OCI-LY1 (cell line): Measurements from ENCODE around the gene PIP4K2A.

Experiments
- H2AFZ ChIP-seq: fragments of 200-600 bp; sonication (generic), shearing (Covaris generic); 2 replicates; pipeline ENCODE4 v1.6.0; 2014; ENCODE audit warnings: antibody characterized with exemption, mild to moderate bottlenecking, low read length
- H3F3A ChIP-seq: fragments of 200-600 bp; sonication (generic), shearing (Covaris generic); 2 replicates; pipeline ENCODE4 v1.6.0; 2014; ENCODE audit warnings: mild to moderate bottlenecking, antibody characterized with exemption, low read length, moderate library complexity; ENCODE audit not compliant: insufficient read depth
- H3K27ac ChIP-seq: fragments of 200-600 bp; sonication (generic); 2 replicates; pipeline ENCODE4 v1.5.1; 2014; ENCODE audit warnings: low read length, mixed run types, mild to moderate bottlenecking, low read depth; ENCODE audit not compliant: poor library complexity, severe bottlenecking
- H3K27me3 ChIP-seq: fragments of 200-600 bp; sonication (generic); 2 replicates; pipeline ENCODE4 v1.6.0; 2014; ENCODE audit warnings: antibody characterized with exemption, mild to moderate bottlenecking, low read length, moderate library complexity; ENCODE audit not compliant: insufficient read depth
- H3K36me3 ChIP-seq: fragments of 200-600 bp; sonication (generic); 2 replicates; pipeline ENCODE4 v1.6.1; 2014; ENCODE audit warnings: mild to moderate bottlenecking, antibody characterized with exemption, low read length, moderate library complexity, mixed read lengths; ENCODE audit not compliant: insufficient read depth
- H3K4me1 ChIP-seq: fragments of 200-600 bp; sonication (generic); 2 replicates; pipeline ENCODE4 v1.5.1; 2014; ENCODE audit warnings: mild to moderate bottlenecking, low read length, moderate library complexity; ENCODE audit not compliant: insufficient read depth, severe bottlenecking
- H3K4me2 ChIP-seq: fragments of 200-600 bp; sonication (generic), shearing (Covaris generic); 2 replicates; pipeline ENCODE4 v1.6.1; 2014; ENCODE audit warnings: low read length
- H3K4me3 ChIP-seq: fragments of 200-600 bp; sonication (generic); 2 replicates; pipeline ENCODE4 v1.5.1; 2014; ENCODE audit warnings: low read length, low read depth, mild to moderate bottlenecking, mixed read lengths; ENCODE audit not compliant: poor library complexity, severe bottlenecking
- H3K79me2 ChIP-seq: fragments of 200-600 bp; shearing (Covaris generic); 2 replicates; pipeline ENCODE4 v1.6.1; 2016; ENCODE audit warnings: mixed run types, low read length, mixed read lengths; ENCODE audit not compliant: insufficient read depth
- H3K9ac ChIP-seq: fragments of 200-600 bp; sonication (generic), shearing (Covaris generic); 2 replicates; pipeline ENCODE4 v1.6.1; 2014; ENCODE audit warnings: mild to moderate bottlenecking, low read length, mixed read lengths
- H3K9me2 ChIP-seq: fragments of 200-600 bp; sonication (generic), shearing (Covaris generic); 2 replicates; pipeline ENCODE4 v1.6.1; 2014; ENCODE audit warnings: low read depth, mild to moderate bottlenecking, low read length, mixed read lengths
- H3K9me3 ChIP-seq: fragments of 200-600 bp; shearing (Covaris generic); 2 replicates; pipeline ENCODE4 v1.6.1; 2014; ENCODE audit warnings: low read length, mixed read lengths
- H4K20me1 ChIP-seq: fragments of 200-600 bp; sonication (generic), shearing (Covaris generic); 2 replicates; pipeline ENCODE4 v1.6.0; 2016; ENCODE audit warnings: mild to moderate bottlenecking, low read length; ENCODE audit not compliant: insufficient read depth
- EZH2 ChIP-seq: fragments of 200-600 bp; sonication (generic), shearing (Covaris generic); IDR thresholded peaks from 2 replicates; pipeline ENCODE4 v1.8.0; 2017; ENCODE audit warnings: borderline replicate concordance, mixed run types, mild to moderate bottlenecking, antibody characterized with exemption, low read length, moderate library complexity, mixed read lengths
- TF ChIP-seq, protein P1 (sequence below): fragments of 200-600 bp; sonication (generic), shearing (Covaris generic); IDR thresholded peaks from 2 replicates; pipeline ENCODE4 v1.5.1; 2017; ENCODE audit warnings: mild to moderate bottlenecking, antibody characterized with exemption, low read length, moderate library complexity, mixed read lengths

Gene PIP4K2A

DNA sequence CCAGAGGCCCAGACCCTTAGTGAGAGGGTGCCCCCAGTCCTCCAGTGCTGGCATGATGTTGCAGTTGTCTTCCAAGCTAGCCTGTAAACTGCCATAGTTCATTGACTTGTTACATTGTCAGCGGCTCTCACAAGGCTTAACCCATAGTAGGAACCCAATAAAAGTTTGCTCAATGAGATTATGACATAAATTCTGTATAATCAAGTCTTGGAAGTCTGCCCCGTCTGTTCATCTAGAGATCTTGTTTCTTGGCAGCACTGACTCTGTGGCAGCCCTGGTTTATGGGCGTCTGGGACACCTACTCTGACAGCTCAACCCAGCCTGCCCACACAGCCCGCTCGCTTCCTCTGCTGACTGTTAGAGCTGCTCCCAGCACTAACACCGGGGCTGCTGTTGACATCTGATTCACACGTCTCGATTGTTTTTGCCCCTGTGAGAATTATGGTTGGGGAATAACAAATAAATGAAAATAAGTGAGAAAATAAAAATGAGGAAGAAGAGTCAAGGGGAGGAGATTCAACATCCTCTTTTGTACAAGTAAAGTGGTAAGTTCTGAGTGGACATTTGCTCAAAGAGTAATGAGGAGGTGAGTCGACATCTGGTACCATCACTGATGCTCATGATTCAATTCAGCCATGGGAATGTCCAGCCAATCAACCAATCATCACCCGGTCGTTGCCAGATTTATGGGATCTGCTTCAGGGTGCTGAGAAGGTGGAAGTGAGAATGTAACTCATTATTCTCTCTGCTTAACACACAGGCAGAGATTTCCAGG is 208.3 kb downstream of the PIP4K2A start:
- H3K79me2 ChIP-seq: no peaks in the 10 kb centered on the region
- no peak for TF ChIP-seq EZH2
- TF ChIP-seq, protein P1, sequence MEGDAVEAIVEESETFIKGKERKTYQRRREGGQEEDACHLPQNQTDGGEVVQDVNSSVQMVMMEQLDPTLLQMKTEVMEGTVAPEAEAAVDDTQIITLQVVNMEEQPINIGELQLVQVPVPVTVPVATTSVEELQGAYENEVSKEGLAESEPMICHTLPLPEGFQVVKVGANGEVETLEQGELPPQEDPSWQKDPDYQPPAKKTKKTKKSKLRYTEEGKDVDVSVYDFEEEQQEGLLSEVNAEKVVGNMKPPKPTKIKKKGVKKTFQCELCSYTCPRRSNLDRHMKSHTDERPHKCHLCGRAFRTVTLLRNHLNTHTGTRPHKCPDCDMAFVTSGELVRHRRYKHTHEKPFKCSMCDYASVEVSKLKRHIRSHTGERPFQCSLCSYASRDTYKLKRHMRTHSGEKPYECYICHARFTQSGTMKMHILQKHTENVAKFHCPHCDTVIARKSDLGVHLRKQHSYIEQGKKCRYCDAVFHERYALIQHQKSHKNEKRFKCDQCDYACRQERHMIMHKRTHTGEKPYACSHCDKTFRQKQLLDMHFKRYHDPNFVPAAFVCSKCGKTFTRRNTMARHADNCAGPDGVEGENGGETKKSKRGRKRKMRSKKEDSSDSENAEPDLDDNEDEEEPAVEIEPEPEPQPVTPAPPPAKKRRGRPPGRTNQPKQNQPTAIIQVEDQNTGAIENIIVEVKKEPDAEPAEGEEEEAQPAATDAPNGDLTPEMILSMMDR: no peak
- no peaks in the 10 kb centered on the region for H3K27me3 ChIP-seq

DNA sequence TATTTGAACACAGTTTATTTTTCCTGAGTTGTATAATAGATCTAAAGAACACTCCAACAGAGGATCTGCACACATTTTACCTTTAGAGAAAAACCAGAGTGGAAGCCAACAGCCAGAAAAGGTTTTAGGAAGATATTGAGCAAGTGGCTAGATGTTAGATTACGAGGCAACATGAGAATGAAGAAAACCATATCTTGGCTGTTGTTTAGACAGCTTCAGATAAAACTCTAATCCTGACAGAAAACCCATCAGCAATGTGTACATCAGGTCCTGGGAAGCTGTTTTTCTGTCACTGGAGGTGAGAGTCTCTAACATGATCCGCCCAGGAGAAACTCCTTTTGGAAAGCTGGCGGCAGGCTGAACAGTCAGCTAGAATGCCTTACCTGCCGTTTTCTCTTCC is 209.6 kb downstream of the PIP4K2A start:
- no peaks in the 10 kb centered on the region for H3K27me3 ChIP-seq
- no peaks in the 10 kb centered on the region for H3K36me3 ChIP-seq
- H3K9ac ChIP-seq: no peak overlapping the region
- TF ChIP-seq, protein P1: no peak
- no peak for TF ChIP-seq EZH2
- H3K9me3 ChIP-seq: no peaks in the 10 kb centered on the region
- H4K20me1 ChIP-seq: no peaks in the 10 kb centered on the region
- no peaks in the 10 kb centered on the region for H3K4me1 ChIP-seq
- no peak overlapping the region for H3K4me3 ChIP-seq
- no peaks in the 10 kb centered on the region for H3K79me2 ChIP-seq
- H3K9me2 ChIP-seq: no peaks in the 10 kb centered on the region
- no peak overlapping the region for H3K27ac ChIP-seq
- H3F3A ChIP-seq: no peaks in the 10 kb centered on the region
- H3K4me2 ChIP-seq: no peak overlapping the region
- no peak overlapping the region for H2AFZ ChIP-seq

More for the DNA sequence above, 208.3 kb downstream of the PIP4K2A start:
- no peak overlapping the region for H3K27ac ChIP-seq
- no peaks in the 10 kb centered on the region for H4K20me1 ChIP-seq
- H3K4me2 ChIP-seq: no peak overlapping the region
- H3K9me3 ChIP-seq: no peaks in the 10 kb centered on the region
- H3K4me1 ChIP-seq: no peaks in the 10 kb centered on the region
- H3K9me2 ChIP-seq: no peaks in the 10 kb centered on the region
- H3K9ac ChIP-seq: no peak overlapping the region
- H3K36me3 ChIP-seq: no peaks in the 10 kb centered on the region
- H3F3A ChIP-seq: no peaks in the 10 kb centered on the region
- H2AFZ ChIP-seq: no peak overlapping the region
- no peak overlapping the region for H3K4me3 ChIP-seq

DNA sequence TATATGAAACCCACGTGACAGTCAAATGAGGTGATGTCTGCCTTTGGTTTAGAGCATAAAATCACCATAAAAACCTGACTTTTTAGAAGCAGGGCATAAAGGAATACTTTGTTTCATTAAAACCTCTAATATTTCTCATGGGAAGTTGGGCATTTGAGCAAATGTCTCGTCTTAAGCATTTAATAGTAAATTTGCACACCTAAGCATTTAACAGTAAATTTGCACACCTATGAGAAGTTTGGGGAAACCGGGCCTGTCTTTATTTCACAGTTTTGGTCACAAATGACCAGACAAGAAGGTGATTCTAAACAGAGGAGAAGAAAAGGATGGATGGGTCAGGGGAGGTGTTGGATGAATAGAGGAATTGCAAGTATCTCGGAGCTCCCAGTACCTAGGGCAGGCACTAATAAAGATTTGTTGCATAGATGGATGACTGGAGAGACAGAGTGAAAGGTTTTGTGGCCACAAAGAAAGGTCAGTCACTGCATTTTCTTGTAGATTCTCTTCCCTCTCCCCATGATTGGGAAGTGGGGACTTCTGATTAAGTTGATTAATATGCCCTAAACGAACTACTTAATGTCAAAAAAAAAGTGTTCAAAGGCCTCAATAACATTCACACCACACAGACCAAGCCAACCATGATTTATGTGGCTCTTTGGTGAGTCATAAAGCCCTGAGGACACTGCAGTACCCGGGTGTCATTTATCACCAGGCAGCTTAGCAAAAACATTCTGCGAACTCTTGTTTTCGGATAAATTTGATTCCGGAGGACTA is 210.9 kb downstream of the PIP4K2A start:
- Histone ChIP-seq H3K27ac (no peak overlapping the region), H3K9me3 (no peaks in the 10 kb centered on the region), H2AFZ (no peak overlapping the region), H3K9ac (no peak overlapping the region), H3K36me3 (no peaks in the 10 kb centered on the region), H4K20me1 (no peaks in the 10 kb centered on the region), H3K4me3 (no peak overlapping the region), H3K9me2 (no peaks in the 10 kb centered on the region), H3K4me2 (no peak overlapping the region), H3K79me2 (no peaks in the 10 kb centered on the region), H3F3A (no peaks in the 10 kb centered on the region), H3K4me1 (no peaks in the 10 kb centered on the region), H3K27me3 (no peaks in the 10 kb centered on the region)
- no peak for TF ChIP-seq EZH2
- TF ChIP-seq, protein P1: no peak
